H1 (cell line): ENCODE measurements around the gene BUB1B. TPM values are rescaled to one million over a fixed set of nuclear protein-coding genes. Genes with fewer than 3 reads are reported as not detected.
A peak's percentile ranks its signal among the peaks of the same experiment; 100 is the strongest.

Experiments used
- CTCF ChIA-PET: fragments of 300-600 bp; sonication (Branson Sonifier 250); formaldehyde crosslinking; loops from one replicate; lab custom pipeline; 2021; ENCODE audit not compliant: partially characterized antibody; lab: Charles Lee
- POLR2A ChIA-PET: fragments of 300-600 bp; sonication (Branson Sonifier 250); formaldehyde crosslinking; loops from one replicate; lab custom pipeline; 2021; ENCODE audit warnings: inconsistent platforms; ENCODE audit not compliant: partially characterized antibody; lab: Charles Lee
- DNase-seq, 2 experiments: peaks; one replicate each; pipeline versions ENCODE4 v3.0.0 to v3.0.0-alpha.2; 2010 to 2022; ENCODE audit warnings: low spot score in 2 of 2, low read depth in 1 of 2, mixed read lengths in 1 of 2
- FAIRE-seq: peaks from 2 replicates; lab custom pipeline; 2011; peaks lifted over from hg19 to GRCh38; lab: Jason Lieb, UNC
- H2AFZ ChIP-seq: 2 replicates; pipeline ENCODE4 v1.8.1; 2012; ENCODE audit warnings: low read length, inconsistent platforms
- H2AK5ac ChIP-seq: 2 replicates; pipeline ENCODE4 v1.6.1; 2013; ENCODE audit warnings: low read depth, low read length
- H2BK120ac ChIP-seq: replicated peaks from 2 replicates; pipeline ENCODE3; 2013; ENCODE audit warnings: low read depth, low read length, inconsistent platforms
- H2BK12ac ChIP-seq: 2 replicates; pipeline ENCODE4 v1.6.1; 2013; ENCODE audit warnings: low read depth, low read length
- H2BK15ac ChIP-seq: 2 replicates; pipeline ENCODE4 v1.6.1; 2013; ENCODE audit warnings: low read length
- H2BK20ac ChIP-seq: 2 replicates; pipeline ENCODE4 v1.6.1; 2013; ENCODE audit warnings: low read length
- H2BK5ac ChIP-seq: 2 replicates; pipeline ENCODE4 v1.6.1; 2013; ENCODE audit warnings: low read depth, low read length
- H3K14ac ChIP-seq: 2 replicates; pipeline ENCODE4 v1.6.1; 2013; ENCODE audit warnings: inconsistent platforms; ENCODE audit not compliant: insufficient read length
- H3K18ac ChIP-seq: 2 replicates; pipeline ENCODE4 v1.6.1; 2013; ENCODE audit warnings: low read length; ENCODE audit errors: extremely low read depth
- H3K23ac ChIP-seq: 2 replicates; pipeline ENCODE4 v1.6.1; 2013; ENCODE audit warnings: inconsistent platforms; ENCODE audit not compliant: insufficient read length
- H3K23me2 ChIP-seq: 2 replicates; pipeline ENCODE4 v1.6.1; 2013; ENCODE audit warnings: low read depth, low read length
- H3K27ac ChIP-seq: 2 replicates; pipeline ENCODE4 v1.6.1; 2011; ENCODE audit warnings: low read depth, low read length, inconsistent platforms
- H3K27me3 ChIP-seq, 4 experiments: replicated peaks in 1 of 4; 1 replicate in 1 of 4; 2 replicates in 3 of 4; pipeline versions ENCODE4 v1.6.1 to v1.8.1; 2011 to 2013; ENCODE audit warnings: low read length in 3 of 4, mild to moderate bottlenecking in 3 of 4, inconsistent platforms in 2 of 4, mixed read lengths in 2 of 4, moderate library complexity in 1 of 4; ENCODE audit not compliant: control insufficient read depth in 3 of 4, insufficient read depth in 3 of 4; ENCODE audit errors: extremely low read depth in 1 of 4
- H3K36me3 ChIP-seq, 4 experiments: 2 replicates each; pipeline versions ENCODE4 v1.6.1 to v1.8.1; 2011 to 2013; ENCODE audit warnings: mild to moderate bottlenecking in 4 of 4, low read length in 3 of 4, moderate library complexity in 2 of 4, control low read depth in 1 of 4, inconsistent platforms in 1 of 4; ENCODE audit not compliant: insufficient read depth in 4 of 4, control insufficient read depth in 2 of 4
- H3K4ac ChIP-seq: replicated peaks from 2 replicates; pipeline ENCODE3; 2013; ENCODE audit warnings: low read length, low read depth, mixed read lengths, inconsistent platforms; ENCODE audit not compliant: insufficient read length
- H3K4me1 ChIP-seq, 4 experiments: replicated peaks in 1 of 4; 1 replicate in 1 of 4; 2 replicates in 3 of 4; pipeline versions ENCODE4 v1.6.1 to v1.8.1; 2011 to 2013; ENCODE audit warnings: low read length in 3 of 4, inconsistent platforms in 2 of 4, mixed read lengths in 1 of 4; ENCODE audit not compliant: insufficient read depth in 4 of 4, control insufficient read depth in 3 of 4
- H3K4me2 ChIP-seq, 2 experiments: 2 replicates each; pipeline versions ENCODE4 v1.6.1 to v1.8.1; 2011 to 2013; ENCODE audit warnings: low read depth in 2 of 2, low read length in 2 of 2, control low read depth in 1 of 2, inconsistent platforms in 1 of 2, mild to moderate bottlenecking in 1 of 2; ENCODE audit not compliant: insufficient read depth in 1 of 2
- H3K4me3 ChIP-seq, 4 experiments: fragments of 200-600, 300-600 bp in 1 of 4; sonication (generic), shearing (Covaris generic), sonication (Bioruptor Twin) in 1 of 4; 2 replicates each; pipeline versions ENCODE4 v1.5.1 to v1.8.1; 2011 to 2016; ENCODE audit warnings: low read length in 4 of 4, low read depth in 3 of 4, control low read depth in 2 of 4, inconsistent platforms in 2 of 4, mild to moderate bottlenecking in 2 of 4, mixed read lengths in 1 of 4, moderate library complexity in 1 of 4; ENCODE audit not compliant: insufficient read depth in 2 of 4; ENCODE audit errors: extremely low read depth in 1 of 4
- H3K56ac ChIP-seq: replicated peaks from 2 replicates; pipeline ENCODE3; 2013; ENCODE audit warnings: low read depth, mild to moderate bottlenecking, mixed read lengths, low read length, inconsistent platforms; ENCODE audit not compliant: insufficient read length
- H3K79me1 ChIP-seq: 2 replicates; pipeline ENCODE4 v1.6.1; 2013; ENCODE audit warnings: low read depth, low read length, control low read depth
- H3K79me2 ChIP-seq, 2 experiments: 2 replicates each; pipeline versions ENCODE4 v1.6.1 to v1.8.1; 2012 to 2013; ENCODE audit warnings: low read length in 2 of 2, mild to moderate bottlenecking in 2 of 2, inconsistent platforms in 1 of 2; ENCODE audit not compliant: insufficient read depth in 2 of 2, control insufficient read depth in 1 of 2
- H3K9ac ChIP-seq, 4 experiments: replicated peaks in 1 of 4; 1 replicate in 1 of 4; 2 replicates in 3 of 4; pipeline versions ENCODE4 v1.6.1 to v1.8.1; 2011 to 2013; ENCODE audit warnings: low read depth in 3 of 4, low read length in 3 of 4, control low read depth in 2 of 4, mild to moderate bottlenecking in 2 of 4, moderate library complexity in 2 of 4, inconsistent platforms in 1 of 4; ENCODE audit errors: extremely low read depth in 1 of 4
- H3K9me3 ChIP-seq, 2 experiments: 2 replicates each; pipeline versions ENCODE4 v1.6.1 to v1.8.1; 2012 to 2013; ENCODE audit warnings: mild to moderate bottlenecking in 2 of 2, moderate library complexity in 2 of 2, control low read depth in 1 of 2, inconsistent platforms in 1 of 2, low read depth in 1 of 2, low read length in 1 of 2, mixed read lengths in 1 of 2; ENCODE audit not compliant: insufficient read depth in 2 of 2
- H4K20me1 ChIP-seq, 2 experiments: replicated peaks in 1 of 2; 2 replicates each; pipeline versions ENCODE3 to v1.8.1; 2011 to 2013; ENCODE audit warnings: inconsistent platforms in 2 of 2, low read length in 2 of 2, mild to moderate bottlenecking in 1 of 2; ENCODE audit not compliant: insufficient read depth in 2 of 2, control insufficient read depth in 1 of 2
- H4K5ac ChIP-seq: 2 replicates; pipeline ENCODE4 v1.6.1; 2013; ENCODE audit warnings: low read length, low read depth, mixed read lengths, inconsistent platforms; ENCODE audit not compliant: insufficient read length
- H4K8ac ChIP-seq: 2 replicates; pipeline ENCODE4 v1.8.0; 2013; ENCODE audit warnings: mild to moderate bottlenecking, moderate library complexity, low read length, inconsistent platforms; ENCODE audit not compliant: insufficient read depth; ENCODE audit errors: extremely low read depth
- H4K91ac ChIP-seq: replicated peaks from 2 replicates; pipeline ENCODE3; 2013; ENCODE audit warnings: low read length, mixed read lengths, inconsistent platforms; ENCODE audit not compliant: insufficient read length
- HDAC2 ChIP-seq, 2 experiments: fragments of 300-600 bp in 1 of 2; sonication (generic) in 1 of 2; IDR thresholded peaks; 2 replicates each; pipeline ENCODE4 v1.6.1; 2011 to 2012; ENCODE audit warnings: low read depth in 2 of 2, low read length in 2 of 2, mild to moderate bottlenecking in 2 of 2, moderate library complexity in 2 of 2, borderline replicate concordance in 1 of 2, inconsistent platforms in 1 of 2
- SIRT6 ChIP-seq: IDR thresholded peaks from one replicate; pipeline ENCODE4 v1.7.1; 2012; ENCODE audit warnings: low read length, inconsistent platforms
- SP1 ChIP-seq: IDR thresholded peaks from 2 replicates; pipeline ENCODE4 v1.6.1; 2011; ENCODE audit warnings: low read depth, low read length
- TAF7 ChIP-seq: optimal IDR thresholded peaks from 2 replicates; pipeline ENCODE3; 2011; ENCODE audit warnings: low read depth, mild to moderate bottlenecking, inconsistent platforms, low read length, moderate library complexity, borderline replicate concordance
- WGBS, 2 experiments: shearing (Covaris generic) in 1 of 2; methylation state at CpG; one replicate each; pipeline versions ENCODE4 v1.1.6 to v1.1.7; 2013 to 2015; ENCODE audit warnings: low lambda C conversion rate in 2 of 2, mixed read lengths in 2 of 2, inconsistent platforms in 1 of 2, low coverage in 1 of 2, missing lambda C conversion rate in 1 of 2; ENCODE audit not compliant: insufficient replicate concordance in 2 of 2, insufficient coverage in 1 of 2, insufficient read length in 1 of 2; ENCODE audit errors: extremely low coverage in 1 of 2, missing lambda C conversion rate in 1 of 2; 5-methylcytosine and 5-hydroxymethylcytosine counted together
- polyA plus RNA-seq, 7 experiments: library from polyadenylated mRNA; depleted of rRNA in 3 of 7; stranded (reverse) in 5 of 7; unstranded in 2 of 7; fragments of >200 nt in 5 of 7; fragments of 200-250 nt in 2 of 7; gene quantifications; 1 replicate in 5 of 7; 2 replicates in 1 of 7; 4 replicates in 1 of 7; pipeline versions ENCODE4 v1.2.1 to v1.2.3, GENCODE V29; 2011 to 2013; ENCODE audit warnings: missing spikeins in 2 of 7, mixed read lengths in 2 of 7
- total RNA-seq: library from RNA; stranded (reverse); fragmentation: NEBNext Ultra II Directional; extraction: Animal tissue kit (Norgen Biotek cat#: 25700); gene quantifications from 2 replicates; pipeline ENCODE4 v1.2.1, GENCODE V29; 2021
- TF ChIP-seq, protein P1 (sequence below): IDR thresholded peaks from 2 replicates; pipeline ENCODE4 v1.6.1; 2011; ENCODE audit warnings: low read length, improper control_type of control experiment

Gene BUB1B
- total and polyA plus RNA-seq, 2 of the 8 experiments (the other 6 are each of a cell fraction or from before 2014, with no cell fraction given), result 48.9 to 144 TPM

GRCh38 chr15:40270246-40270995, 109.6 kb downstream of the BUB1B start:
- ChIA-PET CTCF (interaction anchor here (0.7 to 46.3 kb wide), 7 partner anchors 3 to 225 kb away, joined by 3 to 1340 read pairs (median 531); partner anchors contain the start of genes BMF, INAFM2, PAK6 and PLCB2), POLR2A (interaction anchor here (0.8 to 1.0 kb wide), 2 partner anchors 9 to 13 kb away, joined by 4 read pairs; no protein-coding TSS in a partner anchor)
- Histone ChIP-seq H3K4me3 (no peak overlapping the region), H2BK12ac (no peak overlapping the region), H3K56ac (no peak overlapping the region), H4K91ac (no peak overlapping the region), H3K9me3 (no peaks in the 10 kb centered on the region), H3K4ac (no peak overlapping the region), H4K5ac (no peak overlapping the region), H4K8ac (peak overlapping the region; percentile 15; the same call in 1 of the 2 replicates), H3K4me2 (no peak overlapping the region), H2BK20ac (no peak overlapping the region), H2AK5ac (no peak overlapping the region), H3K14ac (no peak overlapping the region), H2BK15ac (no peak overlapping the region), H3K18ac (no peak overlapping the region), H3K79me2 (no peaks in the 10 kb centered on the region), H3K23me2 (no peaks in the 10 kb centered on the region), H3K9ac (no peak overlapping the region), H2AFZ (no peak overlapping the region), H3K79me1 (no peaks in the 10 kb centered on the region), H3K23ac (no peak overlapping the region), H3K36me3 (peaks cover 0 to 6% (median 0%) of the 10 kb centered on the region in 4 experiments; a peak in 2 of 8 replicates), H2BK120ac (no peak overlapping the region), H3K4me1 (peaks cover 0 to 4% (median under 1%) of the 10 kb centered on the region in 4 experiments; a peak in 5 of 7 replicates), H4K20me1 (no peaks in the 10 kb centered on the region), H3K27me3 (no peaks in the 10 kb centered on the region), H2BK5ac (no peak overlapping the region), H3K27ac (no peak overlapping the region)
- 96% methylated on average over 11 of the region's 11 CpGs; no CpG with 5 or more reads in 1 of the 2 experiments for WGBS, 2 experiments
- FAIRE-seq, result no peak
- DNase-seq, result no peak
- TF ChIP-seq TAF7 (no peak), HDAC2 (IDR thresholded peaks at IDR 0.05; ENCODE audit: borderline replicate concordance in 1 of 2, low read depth in 2 of 2, low read length in 2 of 2) (no peak), SP1 (no peak), SIRT6 (no peak)
- TF ChIP-seq, protein P1, sequence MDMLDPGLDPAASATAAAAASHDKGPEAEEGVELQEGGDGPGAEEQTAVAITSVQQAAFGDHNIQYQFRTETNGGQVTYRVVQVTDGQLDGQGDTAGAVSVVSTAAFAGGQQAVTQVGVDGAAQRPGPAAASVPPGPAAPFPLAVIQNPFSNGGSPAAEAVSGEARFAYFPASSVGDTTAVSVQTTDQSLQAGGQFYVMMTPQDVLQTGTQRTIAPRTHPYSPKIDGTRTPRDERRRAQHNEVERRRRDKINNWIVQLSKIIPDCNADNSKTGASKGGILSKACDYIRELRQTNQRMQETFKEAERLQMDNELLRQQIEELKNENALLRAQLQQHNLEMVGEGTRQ, result no peak
